GM12801 (cell line): Measurements from ENCODE around the gene EPGN.

Experiments used
- CTCF ChIP-seq: IDR thresholded peaks from one replicate; pipeline ENCODE4 v1.5.1; 2011; ENCODE audit warnings: control low read depth; ENCODE audit not compliant: insufficient read length; ENCODE audit errors: extremely low read depth

The EPGN gene

GRCh38 chr4:74268643-74269042, 39.6 kb upstream of the EPGN start:
- TF ChIP-seq CTCF = no peak

GRCh38 chr4:74278490-74278889, 29.8 kb upstream of the EPGN start:
- no peak for TF ChIP-seq CTCF

GRCh38 chr4:74279716-74280115, 28.6 kb upstream of the EPGN start:
- TF ChIP-seq CTCF = no peak

- no peak for TF ChIP-seq CTCF
These were observed 25.3 kb upstream of the EPGN start for GRCh38 chr4:74282926-74283325.

- TF ChIP-seq CTCF = no peak
These were observed 24.7 kb upstream of the EPGN start for GRCh38 chr4:74283614-74284013.

GRCh38 chr4:74284053-74284452, 24.2 kb upstream of the EPGN start:
- no peak for TF ChIP-seq CTCF

GRCh38 chr4:74287164-74287563, 21.1 kb upstream of the EPGN start:
- TF ChIP-seq CTCF = no peak

- no peak for TF ChIP-seq CTCF
These were observed 20.5 kb upstream of the EPGN start for GRCh38 chr4:74287791-74288190.
